B cell (primary cell): ENCODE data around the gene CD6. TPM values are rescaled to one million over a fixed set of nuclear protein-coding genes. Genes with fewer than 3 reads are reported as not detected.

Experiments used
- ATAC-seq: fragments of 200-7000 bp; cut with Tn5 transposase; one replicate; pipeline ENCODE4 v1.10.0; 2021; ENCODE audit warnings: low read depth, mild to moderate bottlenecking, moderate number of reproducible peaks, moderate library complexity
- CTCF ChIA-PET: fragments of 350-600 bp; sonication (Branson Sonifier 250); formaldehyde crosslinking; loops from one replicate; lab custom pipeline; 2021; ENCODE audit warnings: antibody characterized with exemption, inconsistent platforms; lab: Charles Lee
- POLR2A ChIA-PET: fragments of 350-600 bp; sonication (Branson Sonifier 250); formaldehyde crosslinking; loops from one replicate; lab custom pipeline; 2021; ENCODE audit warnings: antibody characterized with exemption; lab: Charles Lee
- DNase-seq: peaks from one replicate; pipeline ENCODE4 v3.0.0; 2013
- H2AFZ ChIP-seq: 2 replicates; pipeline ENCODE4 v1.6.1; 2012; ENCODE audit warnings: mild to moderate bottlenecking, low read depth, low read length; ENCODE audit not compliant: insufficient read depth, poor library complexity, severe bottlenecking
- H3K27ac ChIP-seq, 2 donors: 1 replicate in 1 of 2; 2 replicates in 1 of 2; pipeline ENCODE4 v1.5.1; 2012 to 2013; ENCODE audit warnings: low read length in 2 of 2, mild to moderate bottlenecking in 2 of 2, moderate library complexity in 1 of 2
- H3K27me3 ChIP-seq, 4 experiments: fragments of 200-600 bp in 1 of 4; sonication (generic) in 1 of 4; replicated peaks in 1 of 4; 1 replicate in 2 of 4; 2 replicates in 2 of 4; pipeline versions ENCODE4 v1.6.1 to v1.7.0; 2013 to 2016; ENCODE audit warnings: low read length in 3 of 4, mild to moderate bottlenecking in 2 of 4, mixed read lengths in 1 of 4, moderate library complexity in 1 of 4; ENCODE audit not compliant: insufficient read depth in 4 of 4, control insufficient read depth in 3 of 4; ENCODE audit errors: control extremely low read depth in 1 of 4
- H3K36me3 ChIP-seq, 2 experiments: replicated peaks in 1 of 2; 1 replicate in 1 of 2; 2 replicates in 1 of 2; pipeline versions ENCODE4 v1.6.1 to v1.7.1; 2013; ENCODE audit warnings: low read length in 1 of 2; ENCODE audit not compliant: insufficient read depth in 2 of 2, control insufficient read depth in 1 of 2; ENCODE audit errors: control extremely low read depth in 1 of 2, extremely low read depth in 1 of 2
- H3K4me1 ChIP-seq, 2 donors: fragments of 200-600 bp in 1 of 2; sonication (generic) in 1 of 2; 1 replicate in 1 of 2; 2 replicates in 1 of 2; pipeline versions ENCODE4 v1.5.1 to v1.6.1; 2013 to 2017; ENCODE audit warnings: low read length in 2 of 2; ENCODE audit not compliant: control insufficient read depth in 2 of 2, insufficient read depth in 2 of 2
- H3K4me2 ChIP-seq: replicated peaks from 2 replicates; pipeline ENCODE3; 2012; ENCODE audit warnings: mild to moderate bottlenecking, low read depth, low read length; ENCODE audit not compliant: poor library complexity, severe bottlenecking
- H3K4me3 ChIP-seq, 5 experiments: fragments of 200-600 bp in 1 of 5; sonication (generic) in 1 of 5; 1 replicate in 3 of 5; 2 replicates in 2 of 5; pipeline versions ENCODE4 v1.5.1 to v1.7.0; 2011 to 2016; ENCODE audit warnings: low read length in 4 of 5, mild to moderate bottlenecking in 4 of 5, low read depth in 2 of 5, control low read depth in 1 of 5, moderate library complexity in 1 of 5; ENCODE audit not compliant: insufficient read depth in 1 of 5; ENCODE audit errors: control extremely low read depth in 1 of 5, extremely low read depth in 1 of 5
- H3K79me2 ChIP-seq: fragments of 200-600 bp; sonication (generic); one replicate; pipeline ENCODE4 v1.6.0; 2016; ENCODE audit warnings: low read length; ENCODE audit not compliant: control insufficient read depth, insufficient read depth
- H3K9ac ChIP-seq: fragments of 200-600 bp; sonication (generic); 2 replicates; pipeline ENCODE4 v1.6.1; 2017; ENCODE audit warnings: mild to moderate bottlenecking, low read length, moderate library complexity
- H3K9me3 ChIP-seq, 3 donors: one replicate each; pipeline versions ENCODE4 v1.6.1 to v1.7.1; 2013; ENCODE audit warnings: low read length in 2 of 3; ENCODE audit not compliant: control insufficient read depth in 2 of 3, insufficient read depth in 1 of 3; ENCODE audit errors: control extremely low read depth in 1 of 3
- H4K20me1 ChIP-seq: 2 replicates; pipeline ENCODE4 v1.6.0; 2012; ENCODE audit warnings: mild to moderate bottlenecking, low read length; ENCODE audit not compliant: insufficient read depth, control insufficient read depth, poor library complexity, severe bottlenecking
- H3K27ac Mint-ChIP-seq: one replicate; pipeline ENCODE4 v1.8.0; 2021; ENCODE audit warnings: mixed read lengths
- H3K27me3 Mint-ChIP-seq: one replicate; pipeline ENCODE4 v1.8.0; 2021; ENCODE audit warnings: mixed read lengths
- H3K4me1 Mint-ChIP-seq: one replicate; pipeline ENCODE4 v1.8.0; 2021; ENCODE audit warnings: mixed read lengths
- H3K4me3 Mint-ChIP-seq: one replicate; pipeline ENCODE4 v1.8.0; 2021; ENCODE audit warnings: mixed read lengths
- H3K9me3 Mint-ChIP-seq: one replicate; pipeline ENCODE4 v1.8.0; 2022; ENCODE audit warnings: mixed read lengths; ENCODE audit not compliant: insufficient read depth
- EZH2 ChIP-seq: IDR thresholded peaks from 2 replicates; pipeline ENCODE4 v1.6.1; 2012; ENCODE audit warnings: borderline replicate concordance, low read depth, mild to moderate bottlenecking, moderate library complexity, low read length; ENCODE audit not compliant: insufficient read depth, poor library complexity, severe bottlenecking
- WGBS: methylation state at CpG from one replicate; pipeline ENCODE4 v1.1.5; 2013; ENCODE audit warnings: missing lambda C conversion rate; ENCODE audit not compliant: insufficient coverage; 5-methylcytosine and 5-hydroxymethylcytosine counted together
- intact Hi-C: fragments of 100-400 bp; cut with micrococcal nuclease; formaldehyde crosslinking; loops from one replicate; pipeline ENCODE4 v1.10.0; 2022
- polyA plus RNA-seq: library from polyadenylated mRNA; depleted of rRNA; stranded (reverse); fragments of >200 nt; gene quantifications from 2 replicates; pipeline ENCODE4 v1.2.3, GENCODE V29; 2012
- total RNA-seq, 2 donors: library from RNA; stranded (reverse); fragments of 120-200 nt in 1 of 2; gene quantifications; 1 replicate in 1 of 2; 2 replicates in 1 of 2; pipeline versions ENCODE4 v1.2.3 to v1.2.4, GENCODE V29; 2013 to 2022
- TF ChIP-seq, protein P1 (sequence below): fragments of 200-600 bp; IDR thresholded peaks from one replicate; pipeline ENCODE4 v1.8.0; 2022; ENCODE audit warnings: antibody characterized with exemption, mild to moderate bottlenecking

The CD6 gene
- total and polyA plus RNA-seq, 2 donors (not counting 1 experiment from before 2014, with no cell fraction given): 9.3 to 13.6 TPM

DNA sequence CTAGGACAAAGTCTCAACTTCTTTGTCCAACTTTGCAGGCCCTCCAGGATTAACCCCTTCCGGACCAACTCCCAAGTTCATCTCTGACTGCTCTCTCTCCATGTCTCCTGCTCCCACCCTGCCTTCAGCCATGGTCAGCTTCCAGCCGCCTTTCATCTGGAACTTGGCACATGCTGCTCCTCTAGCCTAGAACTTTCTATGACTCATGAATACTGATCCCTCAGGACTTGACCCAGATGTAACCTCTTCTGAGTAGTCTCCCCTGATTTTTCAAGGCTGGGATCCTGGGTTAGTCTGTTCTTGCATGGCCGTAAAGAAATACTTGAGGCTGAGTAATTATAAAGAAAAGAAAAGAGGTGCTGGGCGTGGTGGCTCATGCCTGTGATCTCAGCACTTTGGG is 14.3 kb upstream of the CD6 start:
- Histone ChIP-seq H2AFZ (no peak overlapping the region), H3K27me3 (no peaks in the 10 kb centered on the region), H3K9me3 (no peaks in the 10 kb centered on the region), H4K20me1 (no peaks in the 10 kb centered on the region), H3K79me2 (peaks cover 6% of the 10 kb centered on the region), H3K4me2 (no peak overlapping the region), H3K36me3 (no peaks in the 10 kb centered on the region), H3K4me3 (no peak overlapping the region), H3K9ac (no peak overlapping the region), H3K4me1 (peaks cover 23 to 36% of the 10 kb centered on the region in 2 donors), H3K27ac (no peak overlapping the region)
- intact Hi-C loops: no loop called here
- ChIA-PET POLR2A (no interaction called here), CTCF (no interaction called here)
- H3K27ac Mint-ChIP-seq: no peak overlapping the region
- TF ChIP-seq EZH2: no peak
- TF ChIP-seq, protein P1, sequence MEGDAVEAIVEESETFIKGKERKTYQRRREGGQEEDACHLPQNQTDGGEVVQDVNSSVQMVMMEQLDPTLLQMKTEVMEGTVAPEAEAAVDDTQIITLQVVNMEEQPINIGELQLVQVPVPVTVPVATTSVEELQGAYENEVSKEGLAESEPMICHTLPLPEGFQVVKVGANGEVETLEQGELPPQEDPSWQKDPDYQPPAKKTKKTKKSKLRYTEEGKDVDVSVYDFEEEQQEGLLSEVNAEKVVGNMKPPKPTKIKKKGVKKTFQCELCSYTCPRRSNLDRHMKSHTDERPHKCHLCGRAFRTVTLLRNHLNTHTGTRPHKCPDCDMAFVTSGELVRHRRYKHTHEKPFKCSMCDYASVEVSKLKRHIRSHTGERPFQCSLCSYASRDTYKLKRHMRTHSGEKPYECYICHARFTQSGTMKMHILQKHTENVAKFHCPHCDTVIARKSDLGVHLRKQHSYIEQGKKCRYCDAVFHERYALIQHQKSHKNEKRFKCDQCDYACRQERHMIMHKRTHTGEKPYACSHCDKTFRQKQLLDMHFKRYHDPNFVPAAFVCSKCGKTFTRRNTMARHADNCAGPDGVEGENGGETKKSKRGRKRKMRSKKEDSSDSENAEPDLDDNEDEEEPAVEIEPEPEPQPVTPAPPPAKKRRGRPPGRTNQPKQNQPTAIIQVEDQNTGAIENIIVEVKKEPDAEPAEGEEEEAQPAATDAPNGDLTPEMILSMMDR: no peak
- no peaks in the 10 kb centered on the region for H3K9me3 Mint-ChIP-seq
- WGBS: 100% methylated on average over 3 of the region's 4 CpGs
- H3K4me1 Mint-ChIP-seq: peaks cover 26% of the 10 kb centered on the region
- DNase-seq (no peak), ATAC-seq (no peak)
- peaks cover 5% of the 10 kb centered on the region for H3K27me3 Mint-ChIP-seq
- H3K4me3 Mint-ChIP-seq: no peak overlapping the region

DNA sequence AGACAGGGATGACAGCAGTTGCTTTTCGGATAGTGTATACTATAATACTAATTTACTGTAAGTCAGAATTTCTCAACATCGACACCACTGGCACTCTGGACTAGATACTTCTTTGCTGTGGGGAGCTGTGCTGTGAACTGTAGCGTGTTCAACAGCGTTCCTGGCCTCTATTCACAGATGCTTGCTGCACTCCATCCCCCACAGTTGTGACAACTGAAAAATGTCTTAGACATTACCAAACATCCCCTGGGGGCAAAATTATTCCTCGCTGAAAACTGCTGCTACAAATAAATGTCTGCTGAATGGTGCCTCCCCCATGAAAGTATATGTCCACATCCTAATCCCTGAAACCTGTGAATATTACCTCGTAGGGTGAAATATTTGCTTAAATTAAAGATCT is 12.0 kb upstream of the CD6 start:
- no peak for DNase-seq
- H4K20me1 ChIP-seq: no peaks in the 10 kb centered on the region
- H3K36me3 ChIP-seq: no peaks in the 10 kb centered on the region
- H3K79me2 ChIP-seq: no peaks in the 10 kb centered on the region
- 62% methylated on average over 3 of the region's 6 CpGs for WGBS
- Mint-ChIP-seq H3K27ac (no peak overlapping the region), H3K4me3 (no peak overlapping the region), H3K9me3 (no peaks in the 10 kb centered on the region), H3K4me1 (peaks cover 6% of the 10 kb centered on the region), H3K27me3 (peaks cover 5% of the 10 kb centered on the region)
- no peak overlapping the region for H3K4me2 ChIP-seq
- ChIA-PET POLR2A (no interaction called here), CTCF (interaction anchor here (2.8 kb wide), 1 partner anchor 11 kb away, joined by 12 read pairs; no protein-coding TSS in a partner anchor)
- no peak for TF ChIP-seq EZH2
- TF ChIP-seq, protein P1: no peak
- H2AFZ ChIP-seq: no peak overlapping the region
- intact Hi-C loops: no loop called here
- ATAC-seq: no peak
- H3K9ac ChIP-seq: no peak overlapping the region
- H3K9me3 ChIP-seq: no peaks in the 10 kb centered on the region
- H3K4me3 ChIP-seq: no peak overlapping the region
- no peak overlapping the region for H3K27ac ChIP-seq
- no peaks in the 10 kb centered on the region for H3K27me3 ChIP-seq
- H3K4me1 ChIP-seq: peaks cover 2 to 13% of the 10 kb centered on the region in 2 donors
